ENCODE data around the gene ERBB4.
"Not testable (repeated sequence)": the region's sequence is repeated elsewhere in the genome, so short reads cannot be mapped to it uniquely, and the experiment has no call there.

The ERBB4 gene

DNA sequence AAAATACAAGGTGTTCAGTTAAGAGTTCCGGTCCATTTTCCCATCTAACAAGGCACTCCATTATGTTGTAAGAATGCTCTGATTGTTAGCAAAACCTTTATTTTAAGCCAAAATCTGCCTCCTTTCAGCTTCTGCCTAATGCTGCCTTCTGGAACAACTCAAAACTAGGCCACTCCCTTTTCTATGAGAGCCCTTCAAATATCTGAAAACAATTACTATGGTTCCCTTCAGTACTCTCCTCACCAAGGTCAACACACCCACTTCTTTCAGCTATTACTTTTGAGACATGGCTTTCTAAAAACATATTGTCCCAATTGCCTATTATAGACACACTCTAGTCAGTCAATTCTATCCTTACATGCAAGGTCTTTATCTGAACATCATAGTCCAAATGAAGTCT lies 429.4 kb downstream of the ERBB4 start:
- Histone ChIP-seq H3K27me3 (ENCODE audit: insufficient read depth, low read depth, severe bottlenecking) (no peaks in the 10 kb centered on the region), H3K36me3 (no peaks in the 10 kb centered on the region), H3K4me3 (ENCODE audit: low read depth, low read length) (no peak overlapping the region), H3K27ac (no peak overlapping the region), H3K9me3 (ENCODE audit: severe bottlenecking) (peaks cover 2% of the 10 kb centered on the region)
- TF ChIP-seq CTCF (IDR thresholded peaks at IDR 0.05; ENCODE audit: low read depth, low read length): no peak
- no peak for DNase-seq

DNA sequence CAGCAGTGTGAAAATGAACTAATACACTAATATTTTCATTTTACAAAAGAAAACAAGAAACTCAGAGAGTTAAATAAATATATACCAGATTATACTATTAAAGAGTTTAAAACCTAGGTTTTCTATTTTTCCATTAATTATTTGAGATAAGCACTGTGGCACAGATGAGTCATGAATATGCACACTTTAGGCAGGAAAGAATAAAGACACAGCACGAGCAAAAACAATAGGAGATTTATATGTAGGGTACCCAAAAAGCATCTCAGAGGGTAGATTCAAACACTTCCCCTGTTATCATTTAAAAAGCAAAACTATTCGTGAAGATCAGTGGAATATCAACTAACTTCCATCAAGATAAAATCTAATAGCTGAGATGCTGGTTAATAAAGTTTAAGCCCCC lies 430.6 kb downstream of the ERBB4 start:
- no peak for TF ChIP-seq CTCF (IDR thresholded peaks at IDR 0.05; ENCODE audit: low read depth, low read length)
- H3K4me3 ChIP-seq (ENCODE audit: low read depth, low read length): no peak overlapping the region
- H3K27ac ChIP-seq: no peak overlapping the region
- DNase-seq: no peak
- no peaks in the 10 kb centered on the region for H3K36me3 ChIP-seq
- peaks cover 2% of the 10 kb centered on the region for H3K9me3 ChIP-seq (ENCODE audit: severe bottlenecking)
- H3K27me3 ChIP-seq (ENCODE audit: insufficient read depth, low read depth, severe bottlenecking): no peaks in the 10 kb centered on the region

DNA sequence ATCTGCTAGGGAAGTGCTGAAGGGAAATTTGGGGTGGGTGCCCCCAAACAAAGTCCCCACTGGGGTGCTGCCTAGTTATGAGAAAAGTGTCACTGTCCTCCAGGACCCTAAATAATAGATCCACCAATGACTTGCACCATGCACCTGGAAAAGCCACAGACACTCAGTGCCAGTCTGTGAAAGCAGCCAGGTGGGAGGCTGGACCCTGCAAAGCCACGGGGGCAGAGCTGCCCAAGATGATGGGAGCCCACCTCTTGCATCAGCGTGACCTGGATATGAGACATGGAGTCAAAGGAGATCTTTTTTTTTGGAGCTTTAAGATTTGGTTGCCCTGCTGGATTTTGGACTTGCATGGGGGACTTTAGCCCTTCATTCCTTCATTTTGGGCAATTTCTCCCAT lies 431.6 kb downstream of the ERBB4 start:
- no peak for TF ChIP-seq CTCF (IDR thresholded peaks at IDR 0.05; ENCODE audit: low read depth, low read length)
- Histone ChIP-seq H3K9me3 (ENCODE audit: severe bottlenecking) (peaks cover 2% of the 10 kb centered on the region), H3K4me3 (ENCODE audit: low read depth, low read length) (no peak overlapping the region), H3K36me3 (no peaks in the 10 kb centered on the region), H3K27ac (no peak overlapping the region), H3K27me3 (ENCODE audit: insufficient read depth, low read depth, severe bottlenecking) (no peaks in the 10 kb centered on the region)
- DNase-seq: no peak

DNA sequence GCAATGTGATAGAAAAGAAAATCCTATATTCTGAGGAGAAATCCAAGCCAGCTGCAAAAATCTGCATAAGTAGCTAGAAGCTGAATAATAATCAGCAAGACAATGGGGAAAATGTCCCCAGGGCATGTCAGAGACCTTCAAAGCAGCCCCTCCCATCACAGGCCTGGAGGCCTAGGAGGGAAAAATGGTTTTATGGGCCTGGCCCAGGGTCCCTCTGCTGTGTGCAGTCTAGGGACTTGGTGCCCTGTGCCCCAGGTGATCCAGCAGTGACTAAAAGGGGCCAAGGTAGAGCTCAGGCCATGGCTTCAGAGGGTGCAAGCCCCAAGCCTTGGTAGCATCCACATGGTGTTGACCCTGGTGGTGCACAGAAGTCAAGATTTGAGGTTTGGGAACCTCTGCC lies 432.1 kb downstream of the ERBB4 start:
- not testable (repeated sequence) for H3K36me3 ChIP-seq; H3K27me3 ChIP-seq (ENCODE audit: insufficient read depth, low read depth, severe bottlenecking); H3K27ac ChIP-seq; H3K4me3 ChIP-seq (ENCODE audit: low read depth, low read length); DNase-seq; H3K9me3 ChIP-seq (ENCODE audit: severe bottlenecking)

DNA sequence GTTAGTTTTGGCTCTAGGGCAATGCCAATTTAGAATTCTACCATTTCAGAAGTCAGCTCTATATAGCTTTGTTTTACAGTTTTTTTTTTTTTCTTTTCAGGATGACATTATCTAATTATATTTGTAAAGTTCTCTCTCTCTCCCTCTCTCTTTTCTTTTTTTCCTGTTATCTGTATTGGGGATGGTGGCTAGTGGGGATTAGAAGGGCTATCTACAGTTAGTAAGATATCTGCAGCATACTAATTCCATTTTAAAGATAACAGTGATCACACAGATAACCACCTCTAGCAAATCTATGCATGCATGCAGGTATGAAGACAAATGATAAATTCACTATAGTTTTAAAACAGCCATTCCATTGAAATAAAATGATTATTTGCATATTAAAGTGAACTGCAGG lies 438.9 kb downstream of the ERBB4 start:
- no peak for DNase-seq
- TF ChIP-seq CTCF (IDR thresholded peaks at IDR 0.05; ENCODE audit: low read depth, low read length): no peak
- Histone ChIP-seq H3K9me3 (ENCODE audit: severe bottlenecking) (no peaks in the 10 kb centered on the region), H3K4me3 (ENCODE audit: low read depth, low read length) (no peak overlapping the region), H3K27ac (no peak overlapping the region), H3K27me3 (ENCODE audit: insufficient read depth, low read depth, severe bottlenecking) (no peaks in the 10 kb centered on the region), H3K36me3 (no peaks in the 10 kb centered on the region)

- Histone ChIP-seq H3K27ac (no peak overlapping the region), H3K27me3 (ENCODE audit: insufficient read depth, low read depth, severe bottlenecking) (no peaks in the 10 kb centered on the region), H3K36me3 (no peaks in the 10 kb centered on the region), H3K9me3 (ENCODE audit: severe bottlenecking) (no peaks in the 10 kb centered on the region), H3K4me3 (ENCODE audit: low read depth, low read length) (no peak overlapping the region)
- no peak for TF ChIP-seq CTCF (IDR thresholded peaks at IDR 0.05; ENCODE audit: low read depth, low read length)
- DNase-seq: no peak
These were observed 439.6 kb downstream of the ERBB4 start for GRCh38 chr2:212098966-212099365.
